Left ventricle myocardium inferior (tissue), 1 donor: ENCODE measurements around the gene UBR4. TPM values are rescaled to one million over a fixed set of nuclear protein-coding genes. Genes with fewer than 3 reads are reported as not detected.

ENCODE experiments used
- DNase-seq: peaks from one replicate; pipeline ENCODE4 v3.0.0-alpha.2; 2020
- H3K27ac ChIP-seq: fragments of 200-600 bp; replicated peaks from 2 replicates; pipeline ENCODE4 v1.8.0; 2021
- H3K27me3 ChIP-seq: fragments of 200-600 bp; 2 replicates; pipeline ENCODE4 v1.8.0; 2021; ENCODE audit warnings: low read depth
- H3K36me3 ChIP-seq: fragments of 200-600 bp; 2 replicates; pipeline ENCODE4 v1.8.0; 2021
- H3K4me1 ChIP-seq: fragments of 200-600 bp; 2 replicates; pipeline ENCODE4 v1.8.0; 2021
- H3K4me3 ChIP-seq: fragments of 200-600 bp; 2 replicates; pipeline ENCODE4 v1.8.0; 2021; ENCODE audit warnings: mild to moderate bottlenecking, moderate library complexity
- H3K9me3 ChIP-seq: fragments of 200-600 bp; replicated peaks from 2 replicates; pipeline ENCODE4 v1.8.0; 2021
- intact Hi-C: fragments of 100-400 bp; cut with micrococcal nuclease; formaldehyde crosslinking; loops from one replicate; pipeline ENCODE4 v1.11.0; 2022
- total RNA-seq: library from RNA; stranded (reverse); fragmentation: NEBNext Ultra II Directional; extraction: Animal tissue kit (Norgen Biotek cat#: 25700); gene quantifications from one replicate; pipeline ENCODE4 v1.2.1, GENCODE V29; 2021
- TF ChIP-seq, protein P1 (sequence below): fragments of 200-600 bp; IDR thresholded peaks from 2 replicates; pipeline ENCODE4 v1.8.0; 2021; ENCODE audit warnings: antibody characterized with exemption, mild to moderate bottlenecking, borderline replicate concordance
- donor health status: DM: no; HTN: yes; CAD: no; lungs with severe emphysema.

UBR4 gene
- total RNA-seq, 1 donor from 2014 or later: 54.3 TPM

- TF ChIP-seq, protein P1, sequence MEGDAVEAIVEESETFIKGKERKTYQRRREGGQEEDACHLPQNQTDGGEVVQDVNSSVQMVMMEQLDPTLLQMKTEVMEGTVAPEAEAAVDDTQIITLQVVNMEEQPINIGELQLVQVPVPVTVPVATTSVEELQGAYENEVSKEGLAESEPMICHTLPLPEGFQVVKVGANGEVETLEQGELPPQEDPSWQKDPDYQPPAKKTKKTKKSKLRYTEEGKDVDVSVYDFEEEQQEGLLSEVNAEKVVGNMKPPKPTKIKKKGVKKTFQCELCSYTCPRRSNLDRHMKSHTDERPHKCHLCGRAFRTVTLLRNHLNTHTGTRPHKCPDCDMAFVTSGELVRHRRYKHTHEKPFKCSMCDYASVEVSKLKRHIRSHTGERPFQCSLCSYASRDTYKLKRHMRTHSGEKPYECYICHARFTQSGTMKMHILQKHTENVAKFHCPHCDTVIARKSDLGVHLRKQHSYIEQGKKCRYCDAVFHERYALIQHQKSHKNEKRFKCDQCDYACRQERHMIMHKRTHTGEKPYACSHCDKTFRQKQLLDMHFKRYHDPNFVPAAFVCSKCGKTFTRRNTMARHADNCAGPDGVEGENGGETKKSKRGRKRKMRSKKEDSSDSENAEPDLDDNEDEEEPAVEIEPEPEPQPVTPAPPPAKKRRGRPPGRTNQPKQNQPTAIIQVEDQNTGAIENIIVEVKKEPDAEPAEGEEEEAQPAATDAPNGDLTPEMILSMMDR: no peak
- no peak overlapping the region for H3K27ac ChIP-seq
- intact Hi-C loops: no loop called here
Measured at GRCh38 chr1:19059773-19060172, 150.3 kb downstream of the UBR4 start.

DNA sequence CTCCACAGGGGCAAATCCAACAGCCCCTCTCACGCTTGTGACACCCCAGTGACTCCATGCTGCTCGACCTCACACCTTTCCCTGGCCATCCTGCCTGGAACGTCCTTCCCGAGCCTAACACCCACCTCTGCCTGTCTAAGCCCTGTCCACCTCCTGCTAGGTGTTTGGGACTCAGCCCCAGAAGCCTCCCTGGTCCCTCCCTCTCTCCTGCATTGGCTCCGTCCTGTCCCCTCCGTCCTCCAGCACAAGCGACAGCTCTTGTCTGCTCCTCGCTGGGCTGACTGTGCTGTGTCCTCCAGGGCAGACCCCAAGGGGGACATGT lies 151.6 kb downstream of the UBR4 start:
- H3K4me3 ChIP-seq: no peak overlapping the region
- H3K36me3 ChIP-seq: no peaks in the 10 kb centered on the region
- TF ChIP-seq, protein P1: no peak
- H3K4me1 ChIP-seq: peaks cover 14% of the 10 kb centered on the region
- H3K27me3 ChIP-seq: peaks cover 64% of the 10 kb centered on the region
- DNase-seq: no peak
- H3K27ac ChIP-seq: no peak overlapping the region
- intact Hi-C loops: no loop called here
- H3K9me3 ChIP-seq: no peaks in the 10 kb centered on the region

More at GRCh38 chr1:19059773-19060172, 150.3 kb downstream of the UBR4 start:
- H3K4me1 ChIP-seq: peaks cover 6% of the 10 kb centered on the region
- peaks cover 50% of the 10 kb centered on the region for H3K27me3 ChIP-seq
- no peaks in the 10 kb centered on the region for H3K36me3 ChIP-seq
- no peak overlapping the region for H3K4me3 ChIP-seq
- no peak for DNase-seq
- no peaks in the 10 kb centered on the region for H3K9me3 ChIP-seq

DNA sequence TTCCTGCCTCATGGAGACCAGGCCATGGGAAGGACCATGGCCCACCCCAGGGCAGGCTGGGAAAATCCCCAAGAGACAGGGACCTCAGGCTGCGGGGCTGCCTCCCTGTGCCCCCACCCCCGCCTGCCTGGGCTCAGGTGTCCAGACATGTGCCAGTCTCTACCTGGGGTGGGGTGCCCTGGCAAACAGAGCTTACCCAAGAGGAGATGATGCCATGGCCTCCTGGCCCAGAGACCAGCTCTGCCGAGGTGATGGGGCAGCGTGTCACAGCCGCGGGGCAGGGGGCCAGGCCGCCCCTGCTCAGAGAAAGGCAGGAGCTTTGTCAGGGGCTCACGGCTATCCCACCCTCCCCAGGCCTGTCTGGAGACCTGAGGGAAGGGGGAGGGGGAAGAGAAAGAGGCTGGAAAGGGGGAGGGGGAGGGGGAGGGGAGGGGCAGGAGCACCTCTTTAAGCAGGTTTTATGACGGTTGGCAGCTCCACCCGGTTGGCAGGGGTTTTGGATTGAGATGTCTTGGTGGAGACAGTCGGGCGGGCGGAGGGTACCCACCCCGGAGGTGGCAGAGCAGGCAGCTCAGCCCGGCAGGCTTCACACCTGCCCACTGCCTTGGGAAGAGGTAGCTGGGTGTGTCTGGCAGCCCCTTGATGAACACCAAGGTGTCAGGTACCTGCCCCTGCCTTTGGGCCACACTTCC lies 152.1 kb downstream of the UBR4 start:
- Histone ChIP-seq H3K27me3 (peaks cover 68% of the 10 kb centered on the region), H3K36me3 (no peaks in the 10 kb centered on the region), H3K9me3 (no peaks in the 10 kb centered on the region), H3K4me1 (peaks cover 14% of the 10 kb centered on the region), H3K4me3 (no peak overlapping the region), H3K27ac (no peak overlapping the region)
- intact Hi-C loops: no loop called here
- TF ChIP-seq, protein P1: no peak
- no peak for DNase-seq

GRCh38 chr1:19057182-19057779 lies 152.8 kb downstream of the UBR4 start:
- Histone ChIP-seq H3K4me1 (peaks cover 14% of the 10 kb centered on the region), H3K9me3 (no peaks in the 10 kb centered on the region), H3K4me3 (no peak overlapping the region), H3K27ac (no peak overlapping the region), H3K36me3 (no peaks in the 10 kb centered on the region), H3K27me3 (peaks cover 68% of the 10 kb centered on the region)
- DNase-seq: no peak
- TF ChIP-seq, protein P1: no peak
- intact Hi-C loops: no loop called here

- intact Hi-C loops: no loop called here
Measured at GRCh38 chr1:19055701-19056100, 154.4 kb downstream of the UBR4 start.

More at GRCh38 chr1:19055701-19056100, 154.4 kb downstream of the UBR4 start:
- H3K27me3 ChIP-seq: peaks cover 79% of the 10 kb centered on the region
- H3K4me3 ChIP-seq: no peak overlapping the region
- no peaks in the 10 kb centered on the region for H3K36me3 ChIP-seq
- no peak for DNase-seq
- H3K9me3 ChIP-seq: no peaks in the 10 kb centered on the region
- H3K4me1 ChIP-seq: peaks cover 14% of the 10 kb centered on the region
- H3K27ac ChIP-seq: peak overlapping the region; percentile 37
- TF ChIP-seq, protein P1: no peak
